Trophoblast cell (in vitro differentiated cells and primary cell): ENCODE results near the gene HES4.
"Not testable (repeated sequence)": the region's sequence is repeated elsewhere in the genome, so short reads cannot be mapped to it uniquely, and the experiment has no call there.

Experiments
- DNase-seq, 2 donors: peaks; one replicate each; pipeline ENCODE4 v3.0.0-alpha.2; 2016
- H2AFZ ChIP-seq: 2 replicates; pipeline ENCODE4 v1.6.1; 2013; ENCODE audit warnings: low read length, moderate library complexity, mild to moderate bottlenecking; ENCODE audit not compliant: insufficient read depth, poor library complexity
- H2AK5ac ChIP-seq: 2 replicates; pipeline ENCODE4 v1.6.1; 2013; ENCODE audit warnings: mild to moderate bottlenecking, low read length
- H2BK120ac ChIP-seq: 2 replicates; pipeline ENCODE4 v1.6.1; 2013; ENCODE audit warnings: low read length, mild to moderate bottlenecking, moderate library complexity; ENCODE audit not compliant: insufficient read depth, poor library complexity
- H2BK12ac ChIP-seq: 2 replicates; pipeline ENCODE4 v1.6.1; 2013; ENCODE audit warnings: mild to moderate bottlenecking, low read length, moderate library complexity
- H2BK5ac ChIP-seq: 2 replicates; pipeline ENCODE4 v1.6.1; 2013; ENCODE audit warnings: low read length, low read depth, moderate library complexity, mild to moderate bottlenecking; ENCODE audit not compliant: poor library complexity
- H3K14ac ChIP-seq: 2 replicates; pipeline ENCODE4 v1.6.1; 2013; ENCODE audit warnings: mild to moderate bottlenecking, low read length
- H3K18ac ChIP-seq: 2 replicates; pipeline ENCODE4 v1.6.1; 2013; ENCODE audit warnings: mild to moderate bottlenecking, low read length
- H3K23ac ChIP-seq: 2 replicates; pipeline ENCODE4 v1.6.1; 2013; ENCODE audit warnings: low read length
- H3K27ac ChIP-seq: 2 replicates; pipeline ENCODE4 v1.5.1; 2013; ENCODE audit warnings: low read depth, mild to moderate bottlenecking, inconsistent platforms, low read length, moderate library complexity
- H3K27me3 ChIP-seq: 2 replicates; pipeline ENCODE4 v1.6.1; 2013; ENCODE audit warnings: inconsistent platforms, mild to moderate bottlenecking, low read length, moderate library complexity; ENCODE audit not compliant: insufficient read depth
- H3K36me3 ChIP-seq, 2 experiments: 1 replicate in 1 of 2; 2 replicates in 1 of 2; pipeline ENCODE4 v1.6.1; 2013; ENCODE audit warnings: low read length in 2 of 2, mild to moderate bottlenecking in 2 of 2, moderate library complexity in 1 of 2; ENCODE audit not compliant: insufficient read depth in 2 of 2, control insufficient read depth in 1 of 2
- H3K4ac ChIP-seq: 2 replicates; pipeline ENCODE4 v1.6.1; 2013; ENCODE audit warnings: low read depth, mild to moderate bottlenecking, low read length, moderate library complexity
- H3K4me1 ChIP-seq, 2 experiments: 1 replicate in 1 of 2; 2 replicates in 1 of 2; pipeline ENCODE4 v1.6.1; 2013; ENCODE audit warnings: low read length in 2 of 2, mild to moderate bottlenecking in 2 of 2, moderate library complexity in 1 of 2; ENCODE audit not compliant: insufficient read depth in 2 of 2, control insufficient read depth in 1 of 2
- H3K4me2 ChIP-seq: 2 replicates; pipeline ENCODE4 v1.6.1; 2013; ENCODE audit warnings: inconsistent platforms, mild to moderate bottlenecking, low read length, moderate library complexity
- H3K4me3 ChIP-seq: 2 replicates; pipeline ENCODE4 v1.5.1; 2013; ENCODE audit warnings: mild to moderate bottlenecking, low read depth, low read length, inconsistent platforms
- H3K79me1 ChIP-seq: one replicate; pipeline ENCODE4 v1.6.1; 2013; ENCODE audit warnings: low read length
- H3K79me2 ChIP-seq: 2 replicates; pipeline ENCODE4 v1.6.1; 2013; ENCODE audit warnings: low read length, mild to moderate bottlenecking; ENCODE audit not compliant: control insufficient read depth, insufficient read depth, poor library complexity
- H3K9ac ChIP-seq: 2 replicates; pipeline ENCODE4 v1.6.1; 2013; ENCODE audit warnings: mild to moderate bottlenecking, low read length
- H3K9me3 ChIP-seq: 2 replicates; pipeline ENCODE4 v1.6.1; 2013; ENCODE audit warnings: low read depth, mild to moderate bottlenecking, control low read depth, inconsistent platforms, low read length; ENCODE audit not compliant: insufficient read depth
- H4K12ac ChIP-seq: 2 replicates; pipeline ENCODE4 v1.6.1; 2013; ENCODE audit warnings: low read depth, mild to moderate bottlenecking, low read length, moderate library complexity
- H4K8ac ChIP-seq: 2 replicates; pipeline ENCODE4 v1.6.1; 2013; ENCODE audit warnings: low read depth, mild to moderate bottlenecking, low read length, moderate library complexity
- H4K91ac ChIP-seq: one replicate; pipeline ENCODE4 v1.6.1; 2013; ENCODE audit warnings: low read depth, mild to moderate bottlenecking, low read length, moderate library complexity
- WGBS: extraction: QIAGEN DNeasy Blood & Tissue Kit; methylation state at CpG from one replicate; pipeline ENCODE4 v1.1.7; 2013; ENCODE audit warnings: missing lambda C conversion rate; ENCODE audit not compliant: insufficient read length, insufficient coverage; ENCODE audit errors: extremely low coverage; 5-methylcytosine and 5-hydroxymethylcytosine counted together

HES4 gene

DNA sequence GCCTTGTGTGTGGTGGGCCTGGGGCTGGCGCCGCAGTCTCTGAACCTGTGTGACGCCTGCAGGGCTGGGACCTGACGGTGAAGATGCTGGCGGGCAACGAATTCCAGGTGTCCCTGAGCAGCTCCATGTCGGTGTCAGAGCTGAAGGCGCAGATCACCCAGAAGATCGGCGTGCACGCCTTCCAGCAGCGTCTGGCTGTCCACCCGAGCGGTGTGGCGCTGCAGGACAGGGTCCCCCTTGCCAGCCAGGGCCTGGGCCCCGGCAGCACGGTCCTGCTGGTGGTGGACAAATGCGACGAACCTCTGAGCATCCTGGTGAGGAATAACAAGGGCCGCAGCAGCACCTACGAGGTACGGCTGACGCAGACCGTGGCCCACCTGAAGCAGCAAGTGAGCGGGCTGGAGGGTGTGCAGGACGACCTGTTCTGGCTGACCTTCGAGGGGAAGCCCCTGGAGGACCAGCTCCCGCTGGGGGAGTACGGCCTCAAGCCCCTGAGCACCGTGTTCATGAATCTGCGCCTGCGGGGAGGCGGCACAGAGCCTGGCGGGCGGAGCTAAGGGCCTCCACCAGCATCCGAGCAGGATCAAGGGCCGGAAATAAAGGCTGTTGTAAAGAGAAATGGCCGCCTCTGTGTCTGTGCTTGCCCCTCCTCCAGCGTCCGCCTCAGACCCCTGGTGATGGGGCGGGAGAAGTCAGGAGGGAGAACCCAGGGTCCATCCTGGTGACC lies 14.2 kb upstream of the HES4 start:
- peak overlapping the region; percentile 42 for H3K14ac ChIP-seq
- H3K27ac ChIP-seq = no peak overlapping the region
- H3K9ac ChIP-seq = no peak overlapping the region
- H2AFZ ChIP-seq = peak overlapping the region; percentile 8
- no peak overlapping the region for H3K4ac ChIP-seq
- H3K79me1 ChIP-seq = peaks cover 5% of the 10 kb centered on the region
- peak overlapping the region; percentile 8 for H3K18ac ChIP-seq
- H2BK120ac ChIP-seq = no peak overlapping the region
- no peak overlapping the region for H2BK12ac ChIP-seq
- peak overlapping the region; percentile 65 for H3K4me2 ChIP-seq
- H3K4me1 ChIP-seq = peaks cover 10 to 15% of the 10 kb centered on the region in 2 experiments
- peak overlapping the region; percentile 55 for H3K4me3 ChIP-seq
- no peaks in the 10 kb centered on the region for H3K27me3 ChIP-seq
- no peak overlapping the region for H2BK5ac ChIP-seq
- peak in 1 of 2 donors; percentile 55 for DNase-seq
- no CpG with 5 or more reads among the region's 41 CpGs for WGBS
- H4K12ac ChIP-seq = no peak overlapping the region
- no peak overlapping the region for H4K91ac ChIP-seq
- no peaks in the 10 kb centered on the region for H3K79me2 ChIP-seq
- H3K9me3 ChIP-seq = peaks cover 6% of the 10 kb centered on the region
- H2AK5ac ChIP-seq = peak overlapping the region; percentile 45
- H3K36me3 ChIP-seq = no peaks in the 10 kb centered on the region
- H4K8ac ChIP-seq = no peak overlapping the region
- no peak overlapping the region for H3K23ac ChIP-seq

DNA sequence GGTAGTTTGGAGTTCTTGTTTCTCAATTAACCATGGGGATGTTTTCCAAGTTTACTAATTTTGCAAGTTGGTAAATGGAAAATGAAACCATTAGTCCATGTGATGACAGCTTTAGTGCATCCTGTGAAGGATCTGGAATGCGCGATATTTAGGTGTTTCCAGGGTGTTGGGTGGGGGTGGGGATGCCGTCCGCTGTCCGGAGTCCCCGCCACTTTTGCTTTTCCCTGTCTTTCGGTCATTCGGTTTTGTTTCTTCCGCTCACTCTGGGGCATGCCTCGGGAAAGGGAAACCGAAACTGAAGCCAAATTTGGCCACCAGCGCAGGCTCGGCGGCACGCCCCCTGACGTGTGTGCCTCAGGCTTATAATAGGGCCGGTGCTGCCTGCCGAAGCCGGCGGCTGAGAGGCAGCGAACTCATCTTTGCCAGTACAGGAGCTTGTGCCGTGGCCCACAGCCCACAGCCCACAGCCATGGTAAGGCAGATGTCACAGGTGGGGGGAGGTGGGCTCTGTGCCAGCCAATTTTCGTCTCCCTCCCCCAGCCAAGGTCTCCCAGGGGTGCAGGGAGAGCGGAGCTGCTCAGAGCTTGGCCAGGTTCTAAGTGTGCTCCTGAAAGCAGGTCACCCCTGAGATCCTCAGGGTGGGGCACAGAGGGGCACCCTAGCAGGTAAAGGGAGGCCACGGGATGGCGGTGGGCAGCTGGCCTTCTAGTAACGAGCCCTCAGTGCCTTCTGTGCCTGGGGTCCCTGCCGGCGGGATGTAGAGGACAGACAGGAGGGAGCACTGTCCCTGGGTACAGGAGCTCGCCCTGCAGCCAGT lies 13.4 kb upstream of the HES4 start, which contains the start of gene ISG15:
Gene ISG15 (plus strand): TSS at position 393 of the 817 bp plus-strand sequence. CDS start 77 bp downstream, at position 470.
- H4K12ac ChIP-seq = peak within 1 kb of the TSS; percentile 59
- DNase-seq = peak; percentile 90 to 93
- WGBS = no CpG with 5 or more reads among the region's 30 CpGs
- no peak within 1 kb of the TSS for H3K23ac ChIP-seq
- H3K4me2 ChIP-seq = peak within 1 kb of the TSS; percentile 65
- peak within 1 kb of the TSS; percentile 13 for H3K18ac ChIP-seq
- H2BK12ac ChIP-seq = no peak within 1 kb of the TSS
- peaks cover 5% of the 10 kb centered on the region for H3K79me1 ChIP-seq
- peak within 1 kb of the TSS; percentile 45 for H2AK5ac ChIP-seq
- peak within 1 kb of the TSS; percentile 64 for H4K8ac ChIP-seq
- H3K4me3 ChIP-seq = peak within 1 kb of the TSS; percentile 55
- peak within 1 kb of the TSS; percentile 27 for H2AFZ ChIP-seq
- peak within 1 kb of the TSS; percentile 47 for H4K91ac ChIP-seq
- H2BK120ac ChIP-seq = peak within 1 kb of the TSS; percentile 67
- peak within 1 kb of the TSS; percentile 19 for H3K9ac ChIP-seq
- no peaks in the 10 kb centered on the region for H3K27me3 ChIP-seq
- H3K4ac ChIP-seq = no peak within 1 kb of the TSS
- H3K36me3 ChIP-seq = no peaks in the 10 kb centered on the region
- peaks cover 6% of the 10 kb centered on the region for H3K9me3 ChIP-seq
- peak within 1 kb of the TSS; percentile 42 for H3K14ac ChIP-seq
- H3K4me1 ChIP-seq = peaks cover 10 to 13% of the 10 kb centered on the region in 2 experiments
- peak within 1 kb of the TSS; percentile 46 for H3K27ac ChIP-seq
- no peak within 1 kb of the TSS for H2BK5ac ChIP-seq
- H3K79me2 ChIP-seq = no peaks in the 10 kb centered on the region

DNA sequence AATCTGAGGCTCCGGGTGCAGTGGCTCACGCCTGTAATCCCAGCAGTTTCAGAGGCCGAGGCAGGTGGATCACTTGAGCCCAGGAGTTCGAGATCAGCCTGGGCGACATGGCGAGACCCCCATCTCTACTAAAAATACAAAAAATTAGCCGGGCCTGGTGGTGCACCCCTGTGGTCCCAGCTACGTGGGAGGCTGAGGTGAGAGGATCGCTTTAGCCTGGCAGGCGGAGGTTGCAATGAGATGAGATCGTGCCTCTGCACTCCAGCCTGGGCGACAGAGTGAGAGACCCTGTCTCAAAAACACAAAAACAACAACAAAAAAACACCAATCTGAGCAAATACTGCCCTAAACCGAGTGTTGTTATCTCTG lies 12.8 kb upstream of the HES4 start:
- H3K79me1 ChIP-seq = not testable (repeated sequence)

DNA sequence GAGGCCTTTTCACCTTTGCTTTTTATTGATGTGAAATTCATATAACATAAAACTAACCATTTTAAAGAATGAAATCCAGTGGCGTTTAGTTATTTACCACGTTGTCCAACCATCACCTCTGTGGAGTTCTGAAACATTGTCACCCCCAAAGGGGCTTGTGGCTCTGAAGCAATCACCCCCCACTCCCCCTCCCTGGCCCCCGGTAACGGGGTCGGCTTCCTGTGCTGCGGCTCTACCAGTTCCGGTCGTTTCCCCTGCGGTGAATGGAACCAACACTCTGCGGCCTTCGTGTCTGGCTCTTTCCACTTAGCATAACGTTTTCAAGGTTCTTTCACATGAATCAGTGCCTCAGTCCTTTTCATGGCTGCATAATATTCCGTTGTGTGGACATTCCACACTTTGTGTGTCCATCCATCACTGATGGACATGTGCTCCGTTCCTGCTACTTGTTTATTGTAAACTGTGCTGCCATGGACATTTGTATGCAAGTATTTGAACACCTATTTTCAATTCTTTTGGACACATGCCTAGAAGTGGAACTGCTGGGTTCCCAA lies 11.6 kb upstream of the HES4 start:
- H3K27me3 ChIP-seq = no peaks in the 10 kb centered on the region

More for the DNA sequence above, 12.8 kb upstream of the HES4 start:
- not testable (repeated sequence) for H3K4ac ChIP-seq, H4K8ac ChIP-seq, H2AFZ ChIP-seq, H3K9me3 ChIP-seq, H4K12ac ChIP-seq, H3K27me3 ChIP-seq, H2BK120ac ChIP-seq, H3K18ac ChIP-seq, H2BK12ac ChIP-seq, H3K36me3 ChIP-seq, H3K14ac ChIP-seq, H2BK5ac ChIP-seq, H2AK5ac ChIP-seq, H3K4me3 ChIP-seq, H3K23ac ChIP-seq, H3K79me2 ChIP-seq, H3K9ac ChIP-seq, DNase-seq
- H3K4me2 ChIP-seq = peak overlapping the region; percentile 65
- H3K4me1 ChIP-seq = peaks cover 10 to 13% of the 10 kb centered on the region in 2 experiments
- peak overlapping the region; percentile 39 for H3K27ac ChIP-seq
- no CpG with 5 or more reads among the region's 13 CpGs for WGBS
- peak overlapping the region; percentile 31 for H4K91ac ChIP-seq

More for the DNA sequence above, 11.6 kb upstream of the HES4 start:
- peaks cover 5% of the 10 kb centered on the region for H3K79me1 ChIP-seq
- no peak overlapping the region for H2BK120ac ChIP-seq
- peaks cover 14 to 17% of the 10 kb centered on the region in 2 experiments for H3K4me1 ChIP-seq
- no peak overlapping the region for H2AFZ ChIP-seq
- H2BK12ac ChIP-seq = no peak overlapping the region
- H3K23ac ChIP-seq = no peak overlapping the region
- H3K4me3 ChIP-seq = no peak overlapping the region
- no peak overlapping the region for H2BK5ac ChIP-seq
- H3K4me2 ChIP-seq = no peak overlapping the region
- no peak overlapping the region for H4K12ac ChIP-seq
- H2AK5ac ChIP-seq = no peak overlapping the region
- DNase-seq = no peak
- no peak overlapping the region for H4K91ac ChIP-seq
- H3K36me3 ChIP-seq = no peaks in the 10 kb centered on the region
- H3K4ac ChIP-seq = no peak overlapping the region
- no peak overlapping the region for H3K27ac ChIP-seq
- H4K8ac ChIP-seq = no peak overlapping the region
- H3K18ac ChIP-seq = no peak overlapping the region
- no CpG with 5 or more reads among the region's 14 CpGs for WGBS
- H3K14ac ChIP-seq = no peak overlapping the region
- peaks cover 6% of the 10 kb centered on the region for H3K9me3 ChIP-seq
- H3K9ac ChIP-seq = no peak overlapping the region
- no peaks in the 10 kb centered on the region for H3K79me2 ChIP-seq
